ENCODE measurements around the gene DPYD. TPM values are rescaled to one million over a fixed set of nuclear protein-coding genes. Genes with fewer than 3 reads are reported as not detected.

The DPYD gene
- total and polyA plus RNA-seq, 4 donors, result 17.7 to 99.3 (median 74.4) TPM

DNA sequence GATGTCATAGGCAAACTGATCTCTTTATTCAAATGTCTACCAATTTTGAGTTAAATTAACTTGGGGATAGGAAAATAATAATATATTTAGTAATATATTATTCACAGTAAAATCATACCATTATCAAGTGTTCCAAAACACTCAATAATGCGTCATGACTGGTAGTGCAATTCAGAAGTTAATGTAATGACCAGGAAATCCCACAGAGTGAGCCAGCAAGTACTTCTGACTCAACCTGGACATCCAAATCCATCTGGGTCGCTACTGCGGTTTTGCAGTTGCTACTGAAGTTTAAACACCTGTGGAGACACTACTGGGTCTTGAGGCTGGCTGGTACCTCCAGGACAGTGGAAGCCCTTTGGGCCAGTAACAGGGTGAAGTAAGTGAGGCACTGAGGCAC, 44.8 kb downstream of the DPYD start:
- TF ChIP-seq, protein P1, sequence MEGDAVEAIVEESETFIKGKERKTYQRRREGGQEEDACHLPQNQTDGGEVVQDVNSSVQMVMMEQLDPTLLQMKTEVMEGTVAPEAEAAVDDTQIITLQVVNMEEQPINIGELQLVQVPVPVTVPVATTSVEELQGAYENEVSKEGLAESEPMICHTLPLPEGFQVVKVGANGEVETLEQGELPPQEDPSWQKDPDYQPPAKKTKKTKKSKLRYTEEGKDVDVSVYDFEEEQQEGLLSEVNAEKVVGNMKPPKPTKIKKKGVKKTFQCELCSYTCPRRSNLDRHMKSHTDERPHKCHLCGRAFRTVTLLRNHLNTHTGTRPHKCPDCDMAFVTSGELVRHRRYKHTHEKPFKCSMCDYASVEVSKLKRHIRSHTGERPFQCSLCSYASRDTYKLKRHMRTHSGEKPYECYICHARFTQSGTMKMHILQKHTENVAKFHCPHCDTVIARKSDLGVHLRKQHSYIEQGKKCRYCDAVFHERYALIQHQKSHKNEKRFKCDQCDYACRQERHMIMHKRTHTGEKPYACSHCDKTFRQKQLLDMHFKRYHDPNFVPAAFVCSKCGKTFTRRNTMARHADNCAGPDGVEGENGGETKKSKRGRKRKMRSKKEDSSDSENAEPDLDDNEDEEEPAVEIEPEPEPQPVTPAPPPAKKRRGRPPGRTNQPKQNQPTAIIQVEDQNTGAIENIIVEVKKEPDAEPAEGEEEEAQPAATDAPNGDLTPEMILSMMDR (IDR thresholded peaks at IDR 0.05; ENCODE audit: control extremely low read depth, extremely low read depth), result no peak
- Histone ChIP-seq H3K27ac (ENCODE audit: low read depth in 1 of 2, low read length in 1 of 2) (no peak overlapping the region), H3K27me3 (ENCODE audit: control insufficient read depth in 3 of 3, insufficient read depth in 3 of 3, low read length in 2 of 3) (no peaks in the 10 kb centered on the region), H3K4me1 (ENCODE audit: control insufficient read depth in 5 of 5, insufficient read depth in 5 of 5, low read length in 5 of 5) (no peaks in the 10 kb centered on the region), H3K4me3 (no peak overlapping the region), H3K36me3 (ENCODE audit: control insufficient read depth in 4 of 4, insufficient read depth in 4 of 4, low read length in 4 of 4) (peaks cover 0 to 3% (median 0%) of the 10 kb centered on the region in 4 donors), H3K9me3 (ENCODE audit: control insufficient read depth in 4 of 4, insufficient read depth in 3 of 4, low read length in 3 of 4) (no peaks in the 10 kb centered on the region), H3K9ac (ENCODE audit: insufficient read depth in 1 of 2, low read length in 2 of 2) (no peak overlapping the region)
- DNase-seq (no peak), ATAC-seq (ENCODE audit: insufficient read depth, low FRiP score) (no peak)
- WGBS, 2 donors, result 95% methylated on average over 3 of the region's 3 CpGs

DNA sequence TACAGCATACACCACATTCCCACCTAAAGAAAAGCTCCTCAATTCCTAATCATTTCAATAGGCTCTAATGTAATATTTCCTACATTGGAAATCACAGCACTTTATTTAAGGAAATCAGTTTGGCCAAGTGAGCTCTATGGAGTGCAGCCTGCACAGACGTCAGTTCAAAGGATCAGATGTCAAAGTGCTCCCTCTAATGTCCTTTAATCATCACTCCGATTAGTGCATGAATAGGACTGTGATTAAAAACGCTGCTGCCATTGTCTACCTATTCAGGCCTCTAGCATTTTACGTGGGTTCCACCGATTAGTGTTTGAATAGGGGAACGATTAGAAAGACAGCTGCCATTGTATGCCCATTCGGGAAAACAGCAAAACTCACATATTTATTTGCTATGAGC, 50.2 kb downstream of the DPYD start:
- Histone ChIP-seq H3K36me3 (ENCODE audit: control insufficient read depth in 4 of 4, insufficient read depth in 4 of 4, low read length in 4 of 4) (peaks cover 0 to 3% (median under 1%) of the 10 kb centered on the region in 4 donors), H3K9me3 (ENCODE audit: control insufficient read depth in 4 of 4, insufficient read depth in 3 of 4, low read length in 3 of 4) (peaks cover 0 to 5% (median 1%) of the 10 kb centered on the region in 4 donors), H3K27ac (ENCODE audit: low read depth in 1 of 2, low read length in 1 of 2) (no peak overlapping the region), H3K9ac (ENCODE audit: insufficient read depth in 1 of 2, low read length in 2 of 2) (no peak overlapping the region), H3K4me1 (ENCODE audit: control insufficient read depth in 5 of 5, insufficient read depth in 5 of 5, low read length in 5 of 5) (no peaks in the 10 kb centered on the region), H3K27me3 (ENCODE audit: control insufficient read depth in 3 of 3, insufficient read depth in 3 of 3, low read length in 2 of 3) (no peaks in the 10 kb centered on the region), H3K4me3 (no peak overlapping the region)
- ATAC-seq (ENCODE audit: insufficient read depth, low FRiP score), result no peak
- 82 to 91% methylated on average over 7 of the region's 7 CpGs for WGBS, 2 donors
- TF ChIP-seq, protein P1 (IDR thresholded peaks at IDR 0.05; ENCODE audit: control extremely low read depth, extremely low read depth), result no peak
- no peak for DNase-seq

DNA sequence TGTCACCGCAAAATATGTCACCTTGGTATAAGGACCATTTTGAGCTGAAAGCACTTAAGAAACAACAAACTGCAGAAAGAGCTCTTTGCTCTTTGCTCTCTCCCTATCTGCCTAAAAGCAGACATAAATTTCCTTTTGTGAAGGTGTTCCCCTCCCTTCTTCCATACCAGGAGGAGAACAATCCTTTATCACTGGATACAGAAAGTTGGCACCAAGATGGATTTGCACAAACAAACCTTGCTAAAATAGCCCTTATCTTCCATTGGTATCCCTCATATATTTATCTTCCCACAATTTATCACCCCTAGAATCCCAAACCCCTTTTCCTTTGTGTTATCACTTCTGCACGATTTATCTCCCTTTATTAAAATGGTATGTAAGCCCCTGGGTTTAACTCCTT, 51.4 kb downstream of the DPYD start:
- H3K9ac ChIP-seq (ENCODE audit: insufficient read depth in 1 of 2, low read length in 2 of 2), result no peak overlapping the region
- H3K9me3 ChIP-seq (ENCODE audit: control insufficient read depth in 4 of 4, insufficient read depth in 3 of 4, low read length in 3 of 4), result peaks cover 0 to 5% (median 1%) of the 10 kb centered on the region in 4 donors
- H3K27me3 ChIP-seq (ENCODE audit: control insufficient read depth in 3 of 3, insufficient read depth in 3 of 3, low read length in 2 of 3), result no peaks in the 10 kb centered on the region
- H3K36me3 ChIP-seq (ENCODE audit: control insufficient read depth in 4 of 4, insufficient read depth in 4 of 4, low read length in 4 of 4), result peaks cover 0 to 3% (median under 1%) of the 10 kb centered on the region in 4 donors
- 34 to 64% methylated on average over 2 of the region's 2 CpGs for WGBS, 2 donors
- H3K27ac ChIP-seq (ENCODE audit: low read depth in 1 of 2, low read length in 1 of 2), result no peak overlapping the region
- TF ChIP-seq, protein P1 (IDR thresholded peaks at IDR 0.05; ENCODE audit: control extremely low read depth, extremely low read depth), result no peak
- DNase-seq (no peak), ATAC-seq (ENCODE audit: insufficient read depth, low FRiP score) (no peak)
- H3K4me3 ChIP-seq, result no peak overlapping the region
- H3K4me1 ChIP-seq (ENCODE audit: control insufficient read depth in 5 of 5, insufficient read depth in 5 of 5, low read length in 5 of 5), result peaks cover 0 to 1% (median 0%) of the 10 kb centered on the region in 5 donors

DNA sequence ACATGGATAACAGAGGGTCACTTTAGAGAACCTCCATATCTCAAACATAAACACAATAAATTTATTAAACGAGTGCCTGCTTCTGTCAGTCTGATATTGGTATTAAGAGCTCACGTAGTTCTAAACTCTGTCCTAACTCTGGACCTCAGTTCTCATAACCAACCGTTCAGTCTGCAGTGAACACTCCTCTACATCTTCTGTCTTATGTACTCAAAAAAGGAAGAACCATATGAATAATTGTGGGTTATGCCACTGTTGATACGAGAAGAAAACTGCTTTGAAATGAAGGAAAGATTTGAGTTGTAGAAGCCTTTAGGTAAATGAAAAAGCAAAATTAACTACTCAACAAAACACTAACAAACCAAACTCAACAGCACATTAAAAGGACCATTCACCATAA, 53.7 kb downstream of the DPYD start:
- TF ChIP-seq, protein P1 (IDR thresholded peaks at IDR 0.05; ENCODE audit: control extremely low read depth, extremely low read depth), result no peak
- Histone ChIP-seq H3K9ac (ENCODE audit: insufficient read depth in 1 of 2, low read length in 2 of 2) (no peak overlapping the region), H3K4me3 (no peak overlapping the region), H3K27ac (ENCODE audit: low read depth in 1 of 2, low read length in 1 of 2) (no peak overlapping the region), H3K9me3 (ENCODE audit: control insufficient read depth in 4 of 4, insufficient read depth in 3 of 4, low read length in 3 of 4) (peaks cover 0 to 5% (median 1%) of the 10 kb centered on the region in 4 donors), H3K27me3 (ENCODE audit: control insufficient read depth in 3 of 3, insufficient read depth in 3 of 3, low read length in 2 of 3) (no peaks in the 10 kb centered on the region), H3K4me1 (ENCODE audit: control insufficient read depth in 5 of 5, insufficient read depth in 5 of 5, low read length in 5 of 5) (peaks cover 0 to 6% (median 0%) of the 10 kb centered on the region in 5 donors), H3K36me3 (ENCODE audit: control insufficient read depth in 4 of 4, insufficient read depth in 4 of 4, low read length in 4 of 4) (peaks cover 0 to 3% (median under 1%) of the 10 kb centered on the region in 4 donors)
- no peak for DNase-seq
- ATAC-seq (ENCODE audit: insufficient read depth, low FRiP score), result no peak
- 94 to 96% methylated on average over 4 of the region's 4 CpGs for WGBS, 2 donors

Measured in lung (tissue), 12 donors.